ENCODE results near the gene SAP25. TPM values are rescaled to one million over a fixed set of nuclear protein-coding genes. Genes with fewer than 3 reads are reported as not detected.
A peak's percentile ranks its signal among the peaks of the same experiment; 100 is the strongest.

Gene SAP25
- total RNA-seq: 1 to 10 TPM; 6.3 to 8.3 TPM
- polyA plus RNA-seq (ENCODE audit: insufficient read length in 6 of 6): 10 to 100 TPM in 1 of 6 donors, 1 to 10 TPM in 5; 4.5 to 11.4 (median 8.5) TPM
- long read RNA-seq, donor 1, partial matches to known transcripts: 0 of 1 reads
- long read RNA-seq, donor 1, other reads (novel, unspliced or antisense): 0 of 1 reads
- long read RNA-seq, donor 2, partial matches to known transcripts: 0 of 1 reads
- long read RNA-seq, donor 2, other reads (novel, unspliced or antisense): 0 of 1 reads
- long read RNA-seq, donor 3: 0 reads
- long read RNA-seq, donor 4: 0 reads
- long read RNA-seq, donor 5, partial matches to known transcripts: 0 of 1 reads
- long read RNA-seq, donor 5, other reads (novel, unspliced or antisense): 0 of 1 reads
- long read RNA-seq, donor 6, partial matches to known transcripts: 0 of 5 reads
- long read RNA-seq, donor 6, other reads (novel, unspliced or antisense): 0 of 5 reads
- long read RNA-seq, donor 7, partial matches to known transcripts: 0 of 1 reads
- long read RNA-seq, donor 7, other reads (novel, unspliced or antisense): 0 of 1 reads
- long read RNA-seq, donor 8, partial matches to known transcripts: 0 of 3 reads
- long read RNA-seq, donor 8, other reads (novel, unspliced or antisense): 0 of 3 reads
- long read RNA-seq, donor 9: 0 reads
- long read RNA-seq, donor 10: 0 reads
- long read RNA-seq, donor 11, partial matches to known transcripts: 0 of 3 reads
- long read RNA-seq, donor 11, other reads (novel, unspliced or antisense): 0 of 3 reads
- long read RNA-seq, donor 12, partial matches to known transcripts: 0 of 3 reads
- long read RNA-seq, donor 12, other reads (novel, unspliced or antisense): 0 of 3 reads

DNA sequence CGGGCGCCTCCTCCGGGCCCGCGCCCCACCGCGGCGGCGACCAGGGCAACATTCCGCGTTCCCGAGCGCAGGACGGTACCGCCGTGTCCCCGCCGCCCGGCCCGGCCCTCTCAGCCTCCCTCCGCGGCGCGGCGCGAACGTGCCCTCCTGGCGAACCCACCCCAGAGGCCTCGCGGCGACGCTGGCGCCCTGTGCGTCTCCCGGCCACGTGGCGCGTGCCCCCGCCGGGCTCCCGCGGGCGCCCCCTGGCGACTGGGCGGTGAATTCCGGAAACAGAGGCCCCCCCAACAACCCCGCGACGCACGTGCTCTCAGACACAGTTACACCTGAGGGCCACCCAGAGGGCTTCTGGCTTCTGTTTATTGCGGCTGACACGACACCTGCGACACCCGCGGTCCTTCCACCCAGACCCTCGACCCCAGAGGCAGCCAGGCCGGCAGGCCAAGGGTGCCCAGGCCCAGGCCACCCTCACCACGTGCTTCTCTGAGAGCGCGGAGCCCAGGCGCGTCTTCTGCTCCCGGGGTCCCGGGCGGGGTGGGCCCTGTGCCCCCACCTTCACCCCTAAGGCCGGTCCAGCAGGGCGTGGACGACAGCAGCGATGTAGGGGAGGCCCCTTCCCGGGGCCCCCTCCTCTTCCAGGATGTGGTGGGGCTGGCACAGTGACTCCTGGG lies at the start of gene SAP25:
SAP25 (minus strand) TSS at position 210 of the 671 bp plus-strand sequence; CDS start at position 52, 158 bp downstream.
- H3K36me3 ChIP-seq: peaks cover 0 to 71% of the 10 kb centered on the region in 2 donors
- no peaks in the 10 kb centered on the region for H3K9me3 ChIP-seq
- H3K27ac ChIP-seq: no peak within 1 kb of the TSS
- H3K4me3 ChIP-seq: no peak within 1 kb of the TSS
- intact Hi-C loops (cut with DNase I): no loop called here
- H3K27me3 ChIP-seq: peaks cover 0 to 15% of the 10 kb centered on the region in 2 donors
- H3K4me1 ChIP-seq: peaks cover 12 to 32% of the 10 kb centered on the region in 2 donors
- DNase-seq (peak in 1 of 4 donors; percentile 77), ATAC-seq (no peak)
- TF ChIP-seq, protein P1, sequence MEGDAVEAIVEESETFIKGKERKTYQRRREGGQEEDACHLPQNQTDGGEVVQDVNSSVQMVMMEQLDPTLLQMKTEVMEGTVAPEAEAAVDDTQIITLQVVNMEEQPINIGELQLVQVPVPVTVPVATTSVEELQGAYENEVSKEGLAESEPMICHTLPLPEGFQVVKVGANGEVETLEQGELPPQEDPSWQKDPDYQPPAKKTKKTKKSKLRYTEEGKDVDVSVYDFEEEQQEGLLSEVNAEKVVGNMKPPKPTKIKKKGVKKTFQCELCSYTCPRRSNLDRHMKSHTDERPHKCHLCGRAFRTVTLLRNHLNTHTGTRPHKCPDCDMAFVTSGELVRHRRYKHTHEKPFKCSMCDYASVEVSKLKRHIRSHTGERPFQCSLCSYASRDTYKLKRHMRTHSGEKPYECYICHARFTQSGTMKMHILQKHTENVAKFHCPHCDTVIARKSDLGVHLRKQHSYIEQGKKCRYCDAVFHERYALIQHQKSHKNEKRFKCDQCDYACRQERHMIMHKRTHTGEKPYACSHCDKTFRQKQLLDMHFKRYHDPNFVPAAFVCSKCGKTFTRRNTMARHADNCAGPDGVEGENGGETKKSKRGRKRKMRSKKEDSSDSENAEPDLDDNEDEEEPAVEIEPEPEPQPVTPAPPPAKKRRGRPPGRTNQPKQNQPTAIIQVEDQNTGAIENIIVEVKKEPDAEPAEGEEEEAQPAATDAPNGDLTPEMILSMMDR (IDR thresholded peaks at IDR 0.05): no peak

DNA sequence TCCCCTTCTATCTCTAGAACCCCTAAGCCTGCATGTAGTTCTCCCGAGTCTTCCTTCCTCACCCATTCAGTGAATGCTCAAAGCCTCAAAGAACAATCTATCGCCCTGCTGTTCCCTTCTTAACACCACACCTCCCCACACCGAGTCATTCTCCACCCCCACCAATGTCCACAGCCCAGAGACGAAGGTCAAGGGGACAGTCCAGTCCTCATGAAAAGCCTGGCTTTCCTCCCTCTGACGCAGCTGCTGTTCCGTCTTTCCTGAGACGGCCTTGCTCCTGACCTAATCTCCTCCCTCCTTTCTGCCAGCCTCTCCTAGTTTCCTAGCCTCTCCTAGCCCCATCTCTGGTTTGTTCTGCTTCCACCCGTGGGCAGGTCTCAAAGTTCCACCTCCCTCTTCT lies 47.9 kb upstream of the SAP25 start:
- Histone ChIP-seq H3K27ac (no peak overlapping the region), H3K4me1 (peaks cover 0 to 5% of the 10 kb centered on the region in 2 donors), H3K9me3 (no peaks in the 10 kb centered on the region), H3K27me3 (no peaks in the 10 kb centered on the region), H3K36me3 (peaks cover 0 to 5% of the 10 kb centered on the region in 2 donors), H3K4me3 (no peak overlapping the region)
- TF ChIP-seq, protein P1 (IDR thresholded peaks at IDR 0.05): no peak
- intact Hi-C loops (cut with DNase I): no loop called here
- ATAC-seq (no peak), DNase-seq (no peak)

DNA sequence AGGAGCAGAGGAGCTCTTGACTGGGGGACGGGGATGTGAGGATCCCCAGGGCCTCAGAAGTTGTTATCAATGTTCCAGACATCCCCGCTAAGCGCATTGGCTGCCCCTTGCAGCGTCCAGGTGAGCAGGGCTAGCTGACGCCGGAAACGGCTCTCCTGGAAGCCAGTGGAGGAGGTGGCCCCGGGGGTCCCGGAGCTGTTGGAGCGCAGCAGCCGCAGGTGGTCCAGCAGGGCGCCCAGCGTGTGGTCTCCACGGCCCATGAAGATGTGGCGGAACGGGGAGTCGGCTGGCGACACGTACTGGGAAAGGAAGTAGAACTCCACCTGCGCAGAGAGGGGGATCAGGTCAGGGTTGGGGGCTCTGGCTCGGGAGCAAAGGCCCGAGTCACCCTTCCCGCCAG lies 47.1 kb upstream of the SAP25 start:
- Histone ChIP-seq H3K27me3 (no peaks in the 10 kb centered on the region), H3K4me1 (no peaks in the 10 kb centered on the region), H3K27ac (no peak overlapping the region), H3K36me3 (peaks cover 0 to 5% of the 10 kb centered on the region in 2 donors), H3K4me3 (no peak overlapping the region), H3K9me3 (no peaks in the 10 kb centered on the region)
- intact Hi-C loops (cut with DNase I): no loop called here
- ATAC-seq (no peak), DNase-seq (peak in 1 of 4 donors; percentile 75)
- TF ChIP-seq, protein P1 (IDR thresholded peaks at IDR 0.05): no peak

DNA sequence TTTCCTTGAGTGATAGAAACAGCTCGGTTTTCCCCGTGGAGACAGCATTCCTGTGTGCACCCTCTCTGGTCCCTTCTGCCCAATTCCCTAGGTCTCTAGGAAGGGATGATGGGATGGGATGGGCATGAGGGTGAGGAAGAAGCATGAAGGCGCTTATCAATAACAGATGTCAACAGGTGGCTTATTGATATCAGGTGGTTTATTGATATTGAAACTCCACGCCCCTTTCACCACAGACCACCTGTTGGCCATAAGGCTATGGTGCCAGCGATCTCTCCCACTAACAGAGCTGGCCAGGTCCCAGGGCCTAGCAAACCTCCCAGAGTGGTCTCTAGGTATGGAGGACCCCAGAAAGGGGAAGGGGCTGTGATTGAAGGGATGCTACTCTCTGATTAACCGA lies 46.5 kb upstream of the SAP25 start:
- DNase-seq: no peak
- Histone ChIP-seq H3K9me3 (no peaks in the 10 kb centered on the region), H3K27me3 (no peaks in the 10 kb centered on the region), H3K4me1 (no peaks in the 10 kb centered on the region), H3K27ac (no peak overlapping the region), H3K4me3 (no peak overlapping the region), H3K36me3 (peaks cover 0 to 9% of the 10 kb centered on the region in 2 donors)
- intact Hi-C loops (cut with DNase I): no loop called here
- TF ChIP-seq, protein P1 (IDR thresholded peaks at IDR 0.05): no peak
- ATAC-seq: no peak

Measured in left lung (tissue), 14 donors.